GM12865 (cell line): Measurements from ENCODE around the gene OAS1.

Source experiments
- DNase-seq: peaks from one replicate; pipeline ENCODE4 v3.0.0; 2010; ENCODE audit warnings: low read depth
- H3K4me3 ChIP-seq: 2 replicates; pipeline ENCODE4 v1.5.1; 2011; ENCODE audit warnings: mild to moderate bottlenecking, low read depth, low read length, control low read depth
- CTCF ChIP-seq: IDR thresholded peaks from 2 replicates; pipeline ENCODE4 v1.5.1; 2011; ENCODE audit warnings: low read length, control low read depth, low read depth, inconsistent platforms; ENCODE audit not compliant: insufficient read depth; ENCODE audit errors: missing control alignments

Gene OAS1

GRCh38 chr12:112894128-112894527, 12.6 kb upstream of the OAS1 start:
- H3K4me3 ChIP-seq, result no peak overlapping the region
- DNase-seq, result peak; percentile 25
- TF ChIP-seq CTCF, result no peak

- no peak overlapping the region for H3K4me3 ChIP-seq
- TF ChIP-seq CTCF, result no peak
- no peak for DNase-seq
Observed at GRCh38 chr12:112898380-112898779, 8.4 kb upstream of the OAS1 start.

- TF ChIP-seq CTCF, result peak; percentile 78
- peak; percentile 82 for DNase-seq
- H3K4me3 ChIP-seq, result no peak overlapping the region
Observed at GRCh38 chr12:112900298-112901145, 6.2 kb upstream of the OAS1 start.

GRCh38 chr12:112901271-112901670, 5.5 kb upstream of the OAS1 start:
- no peak for DNase-seq
- TF ChIP-seq CTCF, result no peak

GRCh38 chr12:112904571-112904970, 2.2 kb upstream of the OAS1 start:
- no peak for DNase-seq
- TF ChIP-seq CTCF, result no peak
- H3K4me3 ChIP-seq, result no peak overlapping the region

More at GRCh38 chr12:112901271-112901670, 5.5 kb upstream of the OAS1 start:
- no peak overlapping the region for H3K4me3 ChIP-seq

- no peak for DNase-seq
- no peak overlapping the region for H3K4me3 ChIP-seq
- TF ChIP-seq CTCF, result no peak
Observed at GRCh38 chr12:112905451-112906089, 1.2 kb upstream of the OAS1 start.
